HepG2 (cell line): ENCODE measurements around the gene ARHGAP9. TPM values are rescaled to one million over a fixed set of nuclear protein-coding genes. Genes with fewer than 3 reads are reported as not detected.

Experiments used
- ATF7 ChIP-seq, 2 experiments: fragments of 450-650 bp in 1 of 2; sonication (generic) in 1 of 2; formaldehyde crosslinking in 1 of 2; IDR thresholded peaks; 2 replicates each; pipeline versions ENCODE4 v1.4.0 to v1.6.1; 2016 to 2020; ENCODE audit warnings: antibody characterized with exemption in 1 of 2, mild to moderate bottlenecking in 1 of 2, missing genetic modification reagents in 1 of 2
- CENPT ChIP-seq: sonication (generic); formaldehyde crosslinking; IDR thresholded peaks from 2 replicates; pipeline ENCODE4 v1.8.0; 2022; ENCODE audit warnings: low read depth, mild to moderate bottlenecking, moderate library complexity, missing genetic modification reagents
- DPF2 ChIP-seq: sonication (generic); formaldehyde crosslinking; IDR thresholded peaks from 2 replicates; pipeline ENCODE4 v1.4.0; 2020; ENCODE audit warnings: mild to moderate bottlenecking, low read depth, missing genetic modification reagents, borderline replicate concordance
- HDAC6 ChIP-seq: fragments of 200-600 bp; sonication (generic); IDR thresholded peaks from 2 replicates; pipeline ENCODE4 v1.7.0; 2017; ENCODE audit warnings: mild to moderate bottlenecking, antibody characterized with exemption, low read length, low read depth
- HMG20A ChIP-seq: IDR thresholded peaks from 2 replicates; pipeline ENCODE4 v1.6.1; 2016; ENCODE audit warnings: borderline replicate concordance
- MEIS1 ChIP-seq: sonication (generic); formaldehyde crosslinking; IDR thresholded peaks from 2 replicates; pipeline ENCODE4 v1.9.0; 2021; ENCODE audit warnings: mild to moderate bottlenecking, missing genetic modification reagents, moderate library complexity, borderline replicate concordance
- NPAS2 ChIP-seq: sonication (generic); formaldehyde crosslinking; IDR thresholded peaks from 2 replicates; pipeline ENCODE4 v1.8.0; 2022; ENCODE audit warnings: mild to moderate bottlenecking, missing genetic modification reagents, borderline replicate concordance
- SP2 ChIP-seq: sonication (generic); formaldehyde crosslinking; IDR thresholded peaks from 2 replicates; pipeline ENCODE4 v1.5.1; 2020; ENCODE audit warnings: mild to moderate bottlenecking, missing genetic modification reagents
- ZFY ChIP-seq: sonication (generic); formaldehyde crosslinking; IDR thresholded peaks from 2 replicates; pipeline ENCODE4 v1.4.0; 2020; ENCODE audit warnings: missing genetic modification reagents
- ZNF264 ChIP-seq: sonication (generic); formaldehyde crosslinking; IDR thresholded peaks from 2 replicates; pipeline ENCODE4 v1.4.0; 2020; ENCODE audit warnings: missing genetic modification reagents
- ZNF281 ChIP-seq: sonication (generic); formaldehyde crosslinking; IDR thresholded peaks from 2 replicates; pipeline ENCODE4 v1.4.0; 2020; ENCODE audit warnings: missing genetic modification reagents, borderline replicate concordance
- ZNF407 ChIP-seq: sonication (generic); formaldehyde crosslinking; IDR thresholded peaks from one replicate; pipeline ENCODE4 v1.5.1; 2020; ENCODE audit warnings: mild to moderate bottlenecking, missing genetic modification reagents; ENCODE audit errors: not compliant biosample characterization
- ZNF430 ChIP-seq: sonication (generic); formaldehyde crosslinking; IDR thresholded peaks from 2 replicates; pipeline ENCODE4 v1.9.0; 2021; ENCODE audit warnings: mild to moderate bottlenecking, missing genetic modification reagents
- ZNF510 ChIP-seq: sonication (generic); formaldehyde crosslinking; IDR thresholded peaks from 2 replicates; pipeline ENCODE4 v1.4.0; 2020; ENCODE audit warnings: low read depth, mild to moderate bottlenecking, missing genetic modification reagents
- ZNF558 ChIP-seq: sonication (generic); formaldehyde crosslinking; IDR thresholded peaks from 2 replicates; pipeline ENCODE4 v1.9.0; 2022; ENCODE audit warnings: mild to moderate bottlenecking, missing genetic modification reagents, borderline replicate concordance
- ZNF570 ChIP-seq: sonication (generic); formaldehyde crosslinking; IDR thresholded peaks from 2 replicates; pipeline ENCODE4 v1.4.0; 2020; ENCODE audit warnings: mild to moderate bottlenecking, missing genetic modification reagents, borderline replicate concordance
- ZNF891 ChIP-seq: sonication (generic); formaldehyde crosslinking; IDR thresholded peaks from 2 replicates; pipeline ENCODE4 v1.5.0; 2020; ENCODE audit warnings: mild to moderate bottlenecking, missing genetic modification reagents
- ZSCAN29 ChIP-seq: sonication (generic); formaldehyde crosslinking; conservative IDR thresholded peaks from 2 replicates; pipeline ENCODE4 v1.4.0; 2020; ENCODE audit warnings: mild to moderate bottlenecking, missing genetic modification reagents
- polyA plus RNA-seq, 8 experiments: library from polyadenylated mRNA; depleted of rRNA in 3 of 8; stranded (reverse) in 7 of 8; unstranded in 1 of 8; fragments of >200 nt; fragmentation: Illumina TruSeq in 4 of 8; extraction: Trizol in 4 of 8; gene quantifications; 2 replicates each; pipeline versions ENCODE4 v1.2.1 to v1.2.3, GENCODE V29; 2011 to 2016; ENCODE audit warnings: low read depth in 4 of 8, missing spikeins in 1 of 8, mixed read lengths in 1 of 8; ENCODE audit not compliant: insufficient read depth in 1 of 8
- total RNA-seq, 5 experiments: library from RNA; depleted of rRNA; stranded (reverse); fragments of >200 nt; fragmentation: Illumina TruSeq; extraction: Trizol; gene quantifications; 2 replicates each; pipeline ENCODE4 v1.2.3, GENCODE V29; 2016; ENCODE audit warnings: low read depth in 1 of 5

The ARHGAP9 gene
- total and polyA plus RNA-seq, 2 of the 13 experiments (the other 11 are each of a cell fraction or from before 2014, with no cell fraction given), result 0.18 to 1.2 TPM

GRCh38 chr12:57487597-57488401 is 8.1 kb upstream of the ARHGAP9 start, which contains the start of gene MARS1 (continued):
- TF ChIP-seq ZNF407 (CRISPR knock-in tag) (no peak), SP2 (CRISPR knock-in tag) (no peak), HDAC6 (no peak), ZNF281 (CRISPR knock-in tag) (no peak), ZNF558 (no peak), ZNF264 (CRISPR knock-in tag) (no peak), ZNF891 (CRISPR knock-in tag) (0 out of 2 replicates have a peak, but pooled peaks have one; percentile 40), ZNF430 (CRISPR knock-in tag) (peak; percentile 65; the same call in 1 of the 2 replicates), HMG20A (CRISPR knock-in tag) (no peak), ZNF570 (no peak), ATF7 (IDR thresholded peaks at IDR 0.05) (no peak), ATF7 (CRISPR knock-in tag; IDR thresholded peaks at IDR 0.05) (peak; percentile 32; the same call in 1 of the 2 replicates), NPAS2 (no peak), ZNF510 (CRISPR knock-in tag) (no peak; the same call in 1 of the 2 replicates), DPF2 (CRISPR knock-in tag) (no peak), ZFY (peak; percentile 76), ZSCAN29 (no peak), MEIS1 (CRISPR knock-in tag) (no peak), CENPT (CRISPR knock-in tag) (no peak)
